Neural progenitor cell (in vitro differentiated cells): ENCODE measurements around the gene LBR. TPM values are rescaled to one million over a fixed set of nuclear protein-coding genes. Genes with fewer than 3 reads are reported as not detected.
"Not testable (repeated sequence)": the region's sequence is repeated elsewhere in the genome, so short reads cannot be mapped to it uniquely, and the experiment has no call there.

Source experiments
- DNase-seq: peaks from one replicate; pipeline ENCODE4 v3.0.0-alpha.2; 2016; ENCODE audit warnings: low spot score
- H2AFZ ChIP-seq: fragments of 200-600 bp; sonication (generic); replicated peaks from 2 replicates; pipeline ENCODE4 v1.6.1; 2016; ENCODE audit warnings: antibody characterized with exemption
- H3F3A ChIP-seq: fragments of 200-600 bp; sonication (generic); 2 replicates; pipeline ENCODE4 v1.6.1; 2016; ENCODE audit warnings: antibody characterized with exemption, low read depth
- H3K27ac ChIP-seq: fragments of 200-600 bp; sonication (generic); 2 replicates; pipeline ENCODE4 v1.5.1; 2016; ENCODE audit warnings: mild to moderate bottlenecking
- H3K27me3 ChIP-seq: fragments of 200-600 bp; sonication (generic); 2 replicates; pipeline ENCODE4 v1.6.1; 2016; ENCODE audit warnings: mild to moderate bottlenecking, moderate library complexity
- H3K36me3 ChIP-seq: fragments of 200-600 bp; sonication (generic); 2 replicates; pipeline ENCODE4 v1.5.1; 2016
- H3K4me1 ChIP-seq: fragments of 200-600 bp; sonication (generic); 2 replicates; pipeline ENCODE4 v1.6.1; 2016; ENCODE audit warnings: mixed run types
- H3K4me2 ChIP-seq: fragments of 200-600 bp; sonication (generic); 2 replicates; pipeline ENCODE4 v1.6.1; 2016
- H3K4me3 ChIP-seq: fragments of 200-600 bp; sonication (generic); 2 replicates; pipeline ENCODE4 v1.5.1; 2016
- H3K79me2 ChIP-seq: fragments of 200-600 bp; sonication (generic); 2 replicates; pipeline ENCODE4 v1.6.1; 2016; ENCODE audit warnings: low read depth
- H3K9ac ChIP-seq: fragments of 200-600 bp; sonication (generic); 2 replicates; pipeline ENCODE4 v1.6.1; 2016
- H3K9me3 ChIP-seq: fragments of 200-600 bp; sonication (generic); 2 replicates; pipeline ENCODE4 v1.5.1; 2016; ENCODE audit warnings: low read depth
- H4K20me1 ChIP-seq: fragments of 200-600 bp; sonication (generic); 2 replicates; pipeline ENCODE4 v1.6.1; 2016; ENCODE audit warnings: low read depth
- H3K27ac Mint-ChIP-seq: 3 replicates; pipeline ENCODE4 v1.8.0; 2021; ENCODE audit warnings: mixed read lengths
- H3K27me3 Mint-ChIP-seq: 2 replicates; pipeline ENCODE4 v1.8.0; 2022; ENCODE audit warnings: low read depth, mild to moderate bottlenecking, inconsistent platforms, moderate library complexity, mixed read lengths; ENCODE audit not compliant: insufficient read depth
- H3K36me3 Mint-ChIP-seq: 3 replicates; pipeline ENCODE4 v1.8.0; 2021; ENCODE audit warnings: mixed read lengths
- H3K4me1 Mint-ChIP-seq: 3 replicates; pipeline ENCODE4 v1.8.0; 2021; ENCODE audit warnings: mixed read lengths
- H3K4me3 Mint-ChIP-seq: 3 replicates; pipeline ENCODE4 v1.8.0; 2021; ENCODE audit warnings: mild to moderate bottlenecking, moderate library complexity, mixed read lengths
- H3K9me3 Mint-ChIP-seq: 3 replicates; pipeline ENCODE4 v1.8.0; 2020; ENCODE audit warnings: mixed read lengths
- CTCF ChIP-seq: fragments of 200-600 bp; sonication (generic); IDR thresholded peaks from 2 replicates; pipeline ENCODE4 v1.5.1; 2017; ENCODE audit warnings: antibody characterized with exemption, mild to moderate bottlenecking
- EZH2 ChIP-seq: fragments of 200-600 bp; sonication (generic); IDR thresholded peaks from 2 replicates; pipeline ENCODE4 v1.6.1; 2017; ENCODE audit warnings: antibody characterized with exemption, mild to moderate bottlenecking, moderate library complexity
- EZH2phosphoT487 ChIP-seq: fragments of 200-600 bp; sonication (generic); IDR thresholded peaks from 2 replicates; pipeline ENCODE4 v1.6.1; 2017; ENCODE audit warnings: antibody characterized with exemption
- total RNA-seq: library from RNA; depleted of rRNA; stranded (reverse); fragments of >200 nt; gene quantifications from 2 replicates; pipeline ENCODE4 v1.2.3, GENCODE V29; 2015; ENCODE audit warnings: low replicate concordance

Gene LBR
- total RNA-seq, 1 donor from 2014 or later: 171 TPM

- Histone ChIP-seq H3K4me3 (no peak overlapping the region), H4K20me1 (no peaks in the 10 kb centered on the region), H2AFZ (no peak overlapping the region), H3K79me2 (no peaks in the 10 kb centered on the region), H3F3A (no peaks in the 10 kb centered on the region), H3K27ac (no peak overlapping the region), H3K4me1 (no peaks in the 10 kb centered on the region), H3K9me3 (no peaks in the 10 kb centered on the region), H3K27me3 (no peaks in the 10 kb centered on the region), H3K9ac (no peak overlapping the region), H3K4me2 (no peak overlapping the region), H3K36me3 (no peaks in the 10 kb centered on the region)
- TF ChIP-seq CTCF (no peak), EZH2 (no peak)
- peaks cover 2% of the 10 kb centered on the region for H3K9me3 Mint-ChIP-seq
- H3K4me1 Mint-ChIP-seq: peaks cover 11% of the 10 kb centered on the region
- no peak overlapping the region for H3K27ac Mint-ChIP-seq
- no peak for DNase-seq
- H3K4me3 Mint-ChIP-seq: no peak overlapping the region
- no peaks in the 10 kb centered on the region for H3K36me3 Mint-ChIP-seq
- peaks cover 11% of the 10 kb centered on the region for H3K27me3 Mint-ChIP-seq
These were observed 48.3 kb upstream of the LBR start for GRCh38 chr1:225476100-225476511.

- no peaks in the 10 kb centered on the region for H3K4me1 ChIP-seq
- no peak overlapping the region for H3K4me2 ChIP-seq
- H3K9me3 ChIP-seq: no peaks in the 10 kb centered on the region
- no peak overlapping the region for H3K4me3 ChIP-seq
- no peaks in the 10 kb centered on the region for H4K20me1 ChIP-seq
- no peaks in the 10 kb centered on the region for H3K27me3 ChIP-seq
- Mint-ChIP-seq H3K27me3 (peaks cover 7% of the 10 kb centered on the region), H3K9me3 (peaks cover 2% of the 10 kb centered on the region), H3K27ac (no peak overlapping the region), H3K36me3 (no peaks in the 10 kb centered on the region), H3K4me1 (peaks cover 11% of the 10 kb centered on the region), H3K4me3 (no peak overlapping the region)
- no peaks in the 10 kb centered on the region for H3F3A ChIP-seq
- TF ChIP-seq EZH2phosphoT487 (no peak), CTCF (peak; percentile 100)
- H3K27ac ChIP-seq: no peak overlapping the region
- no peak overlapping the region for H3K9ac ChIP-seq
- peak overlapping the region; percentile 94 for H2AFZ ChIP-seq
- no peaks in the 10 kb centered on the region for H3K36me3 ChIP-seq
- no peaks in the 10 kb centered on the region for H3K79me2 ChIP-seq
- DNase-seq: peak; percentile 86
These were observed 47.4 kb upstream of the LBR start for GRCh38 chr1:225474986-225475820.

- H3K9ac ChIP-seq: no peak overlapping the region
- no peak overlapping the region for H2AFZ ChIP-seq
- H3K27me3 ChIP-seq: no peaks in the 10 kb centered on the region
- H3K4me1 ChIP-seq: no peaks in the 10 kb centered on the region
- H3K4me3 ChIP-seq: no peak overlapping the region
- H3K79me2 ChIP-seq: no peaks in the 10 kb centered on the region
- no peak for DNase-seq
- no peak overlapping the region for H3K27ac ChIP-seq
- no peak for TF ChIP-seq CTCF
- no peaks in the 10 kb centered on the region for H3K36me3 ChIP-seq
- H3K9me3 ChIP-seq: no peaks in the 10 kb centered on the region
- H3K27ac Mint-ChIP-seq: peak overlapping the region; percentile 82
- no peaks in the 10 kb centered on the region for H3K36me3 Mint-ChIP-seq
- peaks cover 11% of the 10 kb centered on the region for H3K4me1 Mint-ChIP-seq
- H4K20me1 ChIP-seq: no peaks in the 10 kb centered on the region
- no peak overlapping the region for H3K4me3 Mint-ChIP-seq
- H3K27me3 Mint-ChIP-seq: peaks cover 6% of the 10 kb centered on the region
- H3K4me2 ChIP-seq: no peak overlapping the region
- H3K9me3 Mint-ChIP-seq: peaks cover 2% of the 10 kb centered on the region
- no peaks in the 10 kb centered on the region for H3F3A ChIP-seq
These were observed 46.7 kb upstream of the LBR start for GRCh38 chr1:225474439-225474985.

DNA sequence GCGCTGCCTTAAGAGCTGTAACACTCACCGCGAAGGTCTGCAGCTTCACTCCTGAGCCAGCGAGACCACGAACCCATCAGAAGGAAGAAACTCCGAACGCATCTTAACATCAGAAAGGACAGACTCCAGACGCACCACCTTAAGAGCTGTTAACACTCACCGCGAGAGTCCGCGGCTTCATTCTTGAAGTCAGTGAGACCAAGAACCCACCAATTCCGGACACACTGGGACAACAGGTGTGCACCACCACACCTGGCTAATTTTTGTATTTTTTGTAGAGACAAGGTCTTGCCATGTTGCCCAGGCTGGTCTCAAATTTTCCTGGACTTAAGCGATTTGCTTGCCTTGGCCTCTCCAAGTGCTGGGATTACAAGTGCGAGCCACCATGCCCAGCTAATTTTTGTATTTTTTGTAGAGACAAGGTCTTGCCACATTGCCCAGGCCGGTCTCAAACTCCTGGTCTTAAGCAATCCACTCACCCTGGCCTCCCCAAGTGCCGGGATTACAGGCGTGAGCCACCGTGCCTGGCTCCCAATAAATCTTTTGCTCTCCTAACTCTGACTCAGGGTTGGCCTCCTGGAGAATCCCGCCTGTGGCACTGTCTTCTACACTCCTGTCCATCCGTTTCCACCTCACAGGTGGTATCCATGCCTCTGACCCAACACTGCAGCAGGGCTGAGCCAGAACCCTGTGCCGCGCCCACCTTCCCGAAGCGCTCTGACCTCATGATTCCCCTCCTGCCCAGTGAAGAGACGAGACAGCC lies 46.0 kb upstream of the LBR start:
- H3K9me3 ChIP-seq, DNase-seq, H3K4me3 ChIP-seq, H3K4me1 ChIP-seq, H3F3A ChIP-seq, H3K4me2 ChIP-seq, H3K36me3 ChIP-seq, H3K79me2 ChIP-seq, H3K9me3 Mint-ChIP-seq, H3K27me3 Mint-ChIP-seq, H3K27me3 ChIP-seq, H3K36me3 Mint-ChIP-seq, H3K9ac ChIP-seq, H3K27ac ChIP-seq, H2AFZ ChIP-seq, H4K20me1 ChIP-seq: not testable (repeated sequence)
- peak overlapping the region; percentile 82 for H3K27ac Mint-ChIP-seq
- peak overlapping the region; percentile 3 for H3K4me3 Mint-ChIP-seq
- peaks cover 11% of the 10 kb centered on the region for H3K4me1 Mint-ChIP-seq

DNA sequence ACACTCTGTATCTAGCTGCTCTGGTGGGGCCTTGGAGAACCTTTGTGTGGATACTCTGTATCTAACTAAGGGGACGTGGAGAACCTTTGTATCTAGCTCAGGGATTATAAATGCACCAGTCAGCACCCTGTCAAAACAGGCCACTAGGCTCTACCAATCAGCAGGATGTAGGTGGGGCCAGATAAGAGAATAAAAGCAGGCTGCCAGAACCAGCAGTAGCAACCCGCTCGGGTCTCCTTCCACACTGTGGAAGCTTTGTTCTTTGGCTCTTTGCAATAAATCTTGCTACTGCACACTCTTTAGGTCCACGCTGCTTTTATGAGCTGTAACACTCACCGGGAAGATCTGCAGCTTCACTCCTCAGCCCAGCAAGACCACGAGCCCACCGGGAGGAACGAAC lies 45.4 kb upstream of the LBR start:
- not testable (repeated sequence) for H2AFZ ChIP-seq, H3K36me3 ChIP-seq, H4K20me1 ChIP-seq, H3K27ac Mint-ChIP-seq, H3K27ac ChIP-seq, H3K4me2 ChIP-seq, H3K4me3 ChIP-seq, H3K9me3 Mint-ChIP-seq, DNase-seq, H3K79me2 ChIP-seq, H3K27me3 ChIP-seq, H3K4me1 ChIP-seq, H3K36me3 Mint-ChIP-seq, H3F3A ChIP-seq, H3K9me3 ChIP-seq, H3K4me3 Mint-ChIP-seq, H3K9ac ChIP-seq, H3K27me3 Mint-ChIP-seq
- peaks cover 11% of the 10 kb centered on the region for H3K4me1 Mint-ChIP-seq
